Adrenal gland (tissue), 5 donors: Measurements from ENCODE around the gene MCAM.

Source experiments
- POLR2A ChIP-seq, 2 donors: fragments of 450-650 bp; IDR thresholded peaks; one replicate each; pipeline ENCODE4 v1.6.1; 2017; ENCODE audit warnings: antibody characterized with exemption in 2 of 2, mild to moderate bottlenecking in 2 of 2, moderate library complexity in 1 of 2
- TF ChIP-seq, protein P1 (sequence below), 6 experiments: fragments of 450-650 bp in 4 of 6; fragments of 200-600 bp in 2 of 6; sonication (generic) in 1 of 6; IDR thresholded peaks; 1 replicate in 5 of 6; 2 replicates in 1 of 6; pipeline versions ENCODE4 v1.5.1 to v1.8.0; 2016 to 2021; ENCODE audit warnings: antibody characterized with exemption in 6 of 6, mild to moderate bottlenecking in 2 of 6, moderate library complexity in 1 of 6
- donor health status: DM: no; HTN: no; CAD: no.

DNA sequence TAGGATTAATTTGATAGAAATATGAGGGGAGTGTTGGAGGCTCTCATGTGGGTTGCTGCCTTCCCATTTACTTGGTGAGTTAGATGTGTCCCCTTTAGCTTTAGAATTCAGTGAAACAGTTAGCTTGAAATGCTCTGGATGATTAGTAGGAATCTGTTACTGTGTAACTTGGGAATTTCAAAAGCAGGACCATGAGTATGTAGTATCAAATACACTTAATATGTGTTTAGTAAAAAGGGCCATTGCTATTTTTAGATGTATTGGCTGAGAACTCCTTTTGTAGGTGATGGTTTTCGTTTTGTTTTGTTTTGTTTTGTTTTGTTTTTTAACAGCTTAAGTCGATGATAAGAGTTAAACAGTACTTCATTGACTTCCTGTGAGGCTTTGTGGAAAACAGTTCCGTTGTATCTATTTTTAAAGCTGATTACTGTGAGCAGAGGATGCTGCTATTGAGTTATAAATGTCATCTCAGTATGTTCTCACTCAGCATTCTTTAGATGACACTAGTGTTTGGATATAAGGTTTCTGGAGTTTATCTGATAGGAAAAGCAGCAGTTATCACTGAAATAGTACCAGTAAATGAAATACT, 53.5 kb downstream of the MCAM start:
- no peak for TF ChIP-seq POLR2A (IDR thresholded peaks at IDR 0.05)
- TF ChIP-seq, protein P1, sequence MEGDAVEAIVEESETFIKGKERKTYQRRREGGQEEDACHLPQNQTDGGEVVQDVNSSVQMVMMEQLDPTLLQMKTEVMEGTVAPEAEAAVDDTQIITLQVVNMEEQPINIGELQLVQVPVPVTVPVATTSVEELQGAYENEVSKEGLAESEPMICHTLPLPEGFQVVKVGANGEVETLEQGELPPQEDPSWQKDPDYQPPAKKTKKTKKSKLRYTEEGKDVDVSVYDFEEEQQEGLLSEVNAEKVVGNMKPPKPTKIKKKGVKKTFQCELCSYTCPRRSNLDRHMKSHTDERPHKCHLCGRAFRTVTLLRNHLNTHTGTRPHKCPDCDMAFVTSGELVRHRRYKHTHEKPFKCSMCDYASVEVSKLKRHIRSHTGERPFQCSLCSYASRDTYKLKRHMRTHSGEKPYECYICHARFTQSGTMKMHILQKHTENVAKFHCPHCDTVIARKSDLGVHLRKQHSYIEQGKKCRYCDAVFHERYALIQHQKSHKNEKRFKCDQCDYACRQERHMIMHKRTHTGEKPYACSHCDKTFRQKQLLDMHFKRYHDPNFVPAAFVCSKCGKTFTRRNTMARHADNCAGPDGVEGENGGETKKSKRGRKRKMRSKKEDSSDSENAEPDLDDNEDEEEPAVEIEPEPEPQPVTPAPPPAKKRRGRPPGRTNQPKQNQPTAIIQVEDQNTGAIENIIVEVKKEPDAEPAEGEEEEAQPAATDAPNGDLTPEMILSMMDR (IDR thresholded peaks at IDR 0.05), result no peak
